Central memory CD8-positive, alpha-beta T cell (primary cell): ENCODE measurements around the gene KLHL29.
A peak's percentile ranks its signal among the peaks of the same experiment; 100 is the strongest.

Experiments used
- ATAC-seq: fragments of 150-1000 bp; cut with Tn5 transposase; replicated peaks from 2 replicates; pipeline ENCODE4 v1.10.0; 2022; ENCODE audit warnings: mild to moderate bottlenecking, moderate FRiP score, moderate number of reproducible peaks; ENCODE audit not compliant: poor library complexity, severe bottlenecking; ENCODE audit errors: extremely low read depth
- DNase-seq, 2 donors: peaks; one replicate each; pipeline ENCODE4 v3.0.0; 2021; ENCODE audit warnings: low spot score in 2 of 2
- H3K27ac Mint-ChIP-seq: one replicate; pipeline ENCODE4 v1.8.0; 2022; ENCODE audit warnings: low read depth, mild to moderate bottlenecking, moderate library complexity, mixed read lengths
- H3K27me3 Mint-ChIP-seq: one replicate; pipeline ENCODE4 v1.8.0; 2022; ENCODE audit warnings: mixed read lengths
- H3K36me3 Mint-ChIP-seq: one replicate; pipeline ENCODE4 v1.8.0; 2022; ENCODE audit warnings: mild to moderate bottlenecking, moderate library complexity, mixed read lengths; ENCODE audit not compliant: insufficient read depth
- H3K4me1 Mint-ChIP-seq: one replicate; pipeline ENCODE4 v1.8.0; 2022; ENCODE audit warnings: mixed read lengths
- H3K4me3 Mint-ChIP-seq: one replicate; pipeline ENCODE4 v1.8.0; 2022; ENCODE audit warnings: mild to moderate bottlenecking, moderate library complexity, mixed read lengths
- H3K9me3 Mint-ChIP-seq: one replicate; pipeline ENCODE4 v1.8.0; 2022; ENCODE audit warnings: mixed read lengths

The KLHL29 gene

DNA sequence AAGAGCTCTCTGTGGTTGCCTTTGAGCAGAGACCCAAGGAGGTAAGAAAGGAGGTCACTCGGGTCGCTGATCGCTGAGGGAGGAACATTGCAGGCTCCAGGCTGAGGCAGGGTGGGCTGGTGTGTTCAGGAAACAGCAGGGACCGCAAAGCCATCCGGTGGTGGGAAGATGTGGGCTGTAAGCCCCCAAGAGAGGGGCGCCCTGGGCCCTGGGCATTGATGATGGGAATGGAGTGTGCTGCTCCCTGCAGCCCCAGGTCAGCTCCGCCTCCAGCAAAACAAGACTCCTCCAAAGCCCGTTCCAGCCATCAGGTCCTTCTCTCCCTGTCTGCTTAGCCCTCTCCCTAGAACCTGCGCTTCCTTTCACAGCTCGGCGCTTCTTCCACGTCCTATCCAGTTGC lies 229.7 kb downstream of the KLHL29 start:
- H3K27ac Mint-ChIP-seq: no peak overlapping the region
- H3K36me3 Mint-ChIP-seq: no peaks in the 10 kb centered on the region
- H3K27me3 Mint-ChIP-seq: peaks cover 22% of the 10 kb centered on the region
- DNase-seq (no peak), ATAC-seq (no peak)
- H3K4me1 Mint-ChIP-seq: peaks cover 8% of the 10 kb centered on the region
- H3K9me3 Mint-ChIP-seq: no peaks in the 10 kb centered on the region
- H3K4me3 Mint-ChIP-seq: no peak overlapping the region

DNA sequence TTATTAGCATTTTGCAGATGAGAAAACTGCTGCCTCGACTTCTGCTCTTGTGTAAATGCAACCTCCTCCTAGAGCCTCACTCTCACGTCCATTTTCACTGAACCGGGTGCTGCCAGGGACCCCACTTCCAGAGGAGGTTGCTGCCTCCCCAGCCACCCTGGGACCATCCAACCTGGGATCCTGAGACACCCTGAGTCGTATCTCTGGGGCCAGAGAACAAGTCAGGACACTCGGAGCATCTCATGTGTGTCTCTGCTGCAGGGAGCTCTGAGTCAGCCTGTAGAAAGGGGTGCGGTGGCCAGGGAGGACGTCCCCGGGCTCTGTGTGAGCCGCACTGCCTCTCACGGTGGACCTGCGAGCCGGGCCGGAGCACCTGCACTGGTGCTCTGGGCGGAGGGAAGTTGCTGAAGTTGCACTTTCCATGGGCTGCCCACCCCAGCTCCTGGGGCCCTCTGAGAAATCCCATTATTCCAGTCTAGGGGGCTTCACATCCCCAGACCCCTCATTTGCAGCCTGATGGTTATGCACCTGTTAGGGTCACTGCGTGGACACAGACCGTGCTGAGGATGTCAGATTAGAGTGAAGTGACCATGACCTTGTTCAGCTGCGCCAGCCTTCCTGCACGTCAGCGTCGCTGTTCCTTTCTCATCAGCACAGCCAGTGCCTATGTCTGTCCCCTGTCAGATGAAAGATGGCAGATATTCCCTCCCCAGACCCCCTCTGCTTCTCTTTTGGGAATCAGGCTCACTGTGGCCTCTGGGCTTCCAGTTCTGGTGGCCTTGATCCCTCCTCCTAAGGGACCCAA lies 230.4 kb downstream of the KLHL29 start:
- H3K27me3 Mint-ChIP-seq: peaks cover 27% of the 10 kb centered on the region
- ATAC-seq (no peak), DNase-seq (no peak)
- no peak overlapping the region for H3K27ac Mint-ChIP-seq
- H3K36me3 Mint-ChIP-seq: no peaks in the 10 kb centered on the region
- no peaks in the 10 kb centered on the region for H3K9me3 Mint-ChIP-seq
- no peak overlapping the region for H3K4me3 Mint-ChIP-seq
- peaks cover 8% of the 10 kb centered on the region for H3K4me1 Mint-ChIP-seq

DNA sequence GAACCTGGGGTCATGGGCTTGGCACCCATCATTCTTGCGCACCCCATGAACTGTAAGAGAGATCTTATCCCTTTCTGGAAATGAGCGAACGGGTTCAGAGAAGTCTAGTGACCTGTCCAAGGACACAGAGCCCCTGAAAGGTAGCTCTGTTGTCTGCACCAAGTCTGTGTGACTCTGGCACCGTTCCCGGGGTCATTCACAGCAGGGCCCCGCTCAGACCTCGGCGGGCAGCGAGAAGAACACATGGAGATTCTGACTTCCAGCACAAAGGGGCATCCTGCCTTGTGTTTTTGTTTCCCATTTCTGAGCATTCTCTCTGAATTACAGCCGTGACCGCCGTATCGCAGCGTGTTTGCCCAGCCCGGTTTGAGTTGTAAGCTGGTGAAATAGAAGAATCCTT lies 231.7 kb downstream of the KLHL29 start:
- Mint-ChIP-seq H3K9me3 (no peaks in the 10 kb centered on the region), H3K4me1 (peaks cover 8% of the 10 kb centered on the region), H3K4me3 (no peak overlapping the region), H3K27me3 (peaks cover 18% of the 10 kb centered on the region), H3K36me3 (no peaks in the 10 kb centered on the region), H3K27ac (no peak overlapping the region)
- ATAC-seq: no peak
- DNase-seq: no peak

DNA sequence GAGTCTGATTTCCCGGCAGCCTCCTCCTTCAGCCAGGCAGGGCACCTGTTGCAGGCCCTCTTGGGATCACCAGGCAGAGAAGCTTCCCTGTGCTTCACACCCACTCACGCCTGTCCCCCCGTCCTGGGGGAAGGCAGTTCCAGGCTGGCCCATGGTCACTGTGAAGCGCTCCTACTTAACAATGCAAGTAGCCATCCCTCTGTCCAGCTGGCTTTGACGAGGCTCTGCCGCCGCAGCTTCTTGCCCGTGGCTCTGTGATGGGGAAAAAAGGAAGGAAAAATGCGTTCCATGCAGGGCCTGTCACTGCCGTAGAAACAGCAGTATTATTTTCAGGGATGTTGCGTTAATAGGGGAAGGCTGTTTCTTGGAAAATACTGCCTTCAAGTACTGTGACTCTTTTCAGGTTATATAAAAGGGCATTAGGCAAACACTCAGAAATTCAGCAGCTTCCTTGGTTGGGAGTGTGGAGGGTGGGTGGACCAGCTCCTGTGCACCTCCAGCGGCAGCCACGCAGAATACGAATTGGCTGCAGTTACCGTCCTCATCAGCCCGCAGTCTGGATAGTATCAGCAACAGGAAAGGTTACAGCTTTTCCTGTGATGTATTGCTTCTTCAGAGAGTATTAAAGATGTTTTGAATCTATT lies 232.3 kb downstream of the KLHL29 start:
- Mint-ChIP-seq H3K4me3 (no peak overlapping the region), H3K9me3 (no peaks in the 10 kb centered on the region), H3K36me3 (no peaks in the 10 kb centered on the region), H3K4me1 (peaks cover 8% of the 10 kb centered on the region), H3K27ac (peak overlapping the region; percentile 27), H3K27me3 (peaks cover 11% of the 10 kb centered on the region)
- DNase-seq: no peak
- ATAC-seq: no peak

DNA sequence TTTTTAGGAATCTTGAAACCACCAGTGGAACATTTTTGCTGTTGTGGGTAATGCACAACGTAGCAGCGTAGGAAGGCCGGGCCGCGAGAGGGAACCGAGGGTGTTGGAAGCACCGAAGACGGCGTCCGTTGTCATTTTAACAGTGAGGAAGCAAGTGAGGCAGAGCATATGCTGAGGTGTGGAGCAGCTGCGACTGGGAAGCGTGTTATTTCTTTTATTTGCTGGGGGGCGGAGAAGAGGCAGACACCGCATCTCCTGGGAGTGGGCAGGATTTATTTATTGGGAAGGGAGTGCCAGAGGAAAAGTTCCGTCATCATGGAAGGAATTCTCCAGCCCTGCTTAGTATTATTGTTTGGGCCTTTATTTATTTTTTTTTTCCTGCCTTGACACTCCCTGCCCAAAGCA lies 232.8 kb downstream of the KLHL29 start:
- Mint-ChIP-seq H3K4me1 (peaks cover 8% of the 10 kb centered on the region), H3K27me3 (peaks cover 11% of the 10 kb centered on the region), H3K4me3 (no peak overlapping the region), H3K9me3 (no peaks in the 10 kb centered on the region), H3K27ac (peak overlapping the region; percentile 27), H3K36me3 (no peaks in the 10 kb centered on the region)
- ATAC-seq (no peak), DNase-seq (no peak)

DNA sequence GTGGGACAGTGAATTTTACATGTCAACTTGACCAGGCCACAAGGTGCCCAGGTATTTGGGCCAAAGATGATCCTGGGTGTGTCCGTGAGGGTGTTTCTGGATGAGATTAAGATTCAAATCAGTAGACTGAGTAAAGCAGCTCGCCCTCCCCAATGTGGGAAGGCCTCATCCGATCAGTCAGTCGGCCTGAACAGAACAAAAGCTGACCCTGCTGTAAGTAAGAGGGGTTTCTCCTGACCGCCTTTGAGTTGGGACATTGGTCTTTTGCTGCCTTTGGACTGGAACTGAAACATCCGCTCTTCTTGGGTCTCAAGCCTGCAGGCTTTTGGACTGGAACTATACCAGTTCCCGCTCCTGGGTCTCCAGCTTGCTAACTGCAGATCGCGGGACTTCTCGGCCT lies 233.3 kb downstream of the KLHL29 start:
- ATAC-seq: no peak
- H3K9me3 Mint-ChIP-seq: no peaks in the 10 kb centered on the region
- DNase-seq: no peak
- H3K4me3 Mint-ChIP-seq: no peak overlapping the region
- H3K27ac Mint-ChIP-seq: no peak overlapping the region
- H3K36me3 Mint-ChIP-seq: no peaks in the 10 kb centered on the region
- H3K27me3 Mint-ChIP-seq: peaks cover 11% of the 10 kb centered on the region
- peaks cover 8% of the 10 kb centered on the region for H3K4me1 Mint-ChIP-seq

DNA sequence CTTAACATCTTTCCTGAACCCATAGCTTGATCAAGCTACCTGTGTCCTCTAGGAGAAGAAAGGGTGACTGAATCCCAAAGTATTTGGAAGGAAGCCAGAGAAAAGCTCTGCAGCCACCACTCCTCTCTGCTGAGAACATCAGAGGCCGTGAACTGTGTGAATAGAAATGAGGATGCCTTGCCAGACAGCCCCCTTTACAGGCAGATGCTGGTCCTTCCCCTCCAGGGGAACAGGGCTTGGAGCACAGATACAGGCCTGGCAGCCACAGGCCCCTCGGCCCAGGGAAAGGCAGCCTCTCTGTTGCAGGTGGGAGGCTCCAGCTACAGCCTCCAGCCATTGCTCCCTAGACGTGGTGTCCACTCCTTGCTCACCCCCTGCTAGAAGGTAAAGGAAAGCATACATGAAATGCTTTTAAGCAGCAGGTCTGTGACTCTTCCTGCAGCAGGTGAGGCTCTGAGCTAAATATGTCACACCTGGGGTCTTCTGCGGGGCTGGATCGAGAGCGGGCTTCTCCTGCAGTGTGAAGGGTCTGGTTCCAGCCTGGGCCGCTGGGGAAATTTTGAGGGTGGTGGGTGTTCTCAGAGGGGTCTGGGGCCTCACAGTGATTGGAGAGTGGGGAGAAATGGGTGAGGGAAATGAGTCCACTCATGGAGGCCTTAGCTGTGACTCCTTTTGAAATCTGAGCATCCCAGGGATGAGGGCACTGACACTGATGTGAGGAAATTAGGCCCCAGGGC lies 234.0 kb downstream of the KLHL29 start:
- DNase-seq: no peak
- Mint-ChIP-seq H3K36me3 (no peaks in the 10 kb centered on the region), H3K27me3 (peaks cover 11% of the 10 kb centered on the region), H3K9me3 (peaks cover 6% of the 10 kb centered on the region), H3K4me1 (peaks cover 8% of the 10 kb centered on the region), H3K4me3 (no peak overlapping the region), H3K27ac (no peak overlapping the region)
- no peak for ATAC-seq

DNA sequence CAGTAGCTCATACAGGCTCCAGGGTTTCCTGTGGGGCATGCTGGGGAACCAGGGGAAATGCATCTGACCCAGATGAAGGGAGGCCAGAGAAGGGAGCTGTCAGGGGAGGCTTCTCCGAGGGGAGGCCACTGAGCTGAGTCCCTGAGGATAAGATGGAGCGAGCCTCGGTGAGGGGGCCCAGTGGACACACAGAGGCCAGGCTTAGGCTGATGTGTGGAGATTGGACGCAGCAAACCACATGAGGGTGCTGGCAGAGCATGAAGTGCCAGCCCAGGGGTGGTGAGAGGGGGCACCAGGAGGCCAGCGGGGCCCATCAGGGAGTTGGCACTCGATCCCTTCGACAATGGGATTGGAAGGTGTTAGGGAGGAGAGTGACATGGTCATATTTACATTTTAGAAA lies 235.0 kb downstream of the KLHL29 start:
- Mint-ChIP-seq H3K4me3 (no peak overlapping the region), H3K27ac (no peak overlapping the region), H3K27me3 (peaks cover 11% of the 10 kb centered on the region), H3K9me3 (peaks cover 12% of the 10 kb centered on the region), H3K4me1 (no peaks in the 10 kb centered on the region), H3K36me3 (no peaks in the 10 kb centered on the region)
- ATAC-seq: no peak
- DNase-seq: no peak

DNA sequence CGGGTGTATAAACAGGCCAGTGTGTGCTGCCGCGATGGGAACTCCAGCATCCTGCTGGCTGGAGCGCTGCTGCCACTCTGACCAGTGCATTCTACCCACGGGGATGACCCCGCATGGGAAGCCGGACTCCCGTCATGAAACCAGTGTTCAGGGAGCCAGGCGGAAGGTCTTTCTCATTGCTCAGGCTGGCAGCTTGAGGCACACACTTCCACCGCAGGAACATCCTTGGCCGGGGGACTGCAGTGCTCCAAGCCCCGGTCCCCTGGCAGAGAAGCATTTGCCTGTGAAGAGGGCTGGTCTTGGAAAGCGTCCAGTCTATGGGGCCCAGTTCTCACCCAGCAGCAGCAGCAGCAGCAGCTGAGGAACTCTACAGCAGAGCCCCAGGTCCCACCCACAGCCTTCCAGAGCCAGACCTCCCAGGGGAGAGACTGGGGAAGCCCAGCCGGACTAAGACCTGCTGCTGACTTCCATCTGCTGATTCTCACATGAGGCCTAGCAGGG lies 235.9 kb downstream of the KLHL29 start:
- H3K27ac Mint-ChIP-seq: no peak overlapping the region
- H3K4me1 Mint-ChIP-seq: no peaks in the 10 kb centered on the region
- ATAC-seq (no peak), DNase-seq (no peak)
- H3K9me3 Mint-ChIP-seq: peaks cover 12% of the 10 kb centered on the region
- peaks cover 11% of the 10 kb centered on the region for H3K27me3 Mint-ChIP-seq
- no peak overlapping the region for H3K4me3 Mint-ChIP-seq
- H3K36me3 Mint-ChIP-seq: no peaks in the 10 kb centered on the region

DNA sequence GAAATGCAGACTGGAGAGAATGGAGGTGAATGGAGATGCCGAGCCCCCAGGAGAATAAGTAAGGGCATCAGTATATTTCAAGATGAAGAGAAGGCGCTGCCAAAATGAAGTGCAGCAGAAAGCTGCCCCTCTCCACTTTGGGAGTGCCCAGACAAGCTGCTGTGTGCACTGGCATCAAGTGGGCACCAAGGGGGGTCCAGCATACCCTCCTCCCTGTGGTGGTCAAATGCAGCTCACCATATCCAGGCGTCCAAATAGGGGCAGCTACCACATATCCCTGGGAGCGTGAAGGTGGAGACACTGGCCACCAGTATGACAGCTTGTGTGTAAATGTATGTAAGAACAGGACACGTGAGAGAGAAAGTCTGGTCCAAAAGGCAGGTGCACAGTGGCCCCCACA lies 236.6 kb downstream of the KLHL29 start:
- ATAC-seq (no peak), DNase-seq (no peak)
- Mint-ChIP-seq H3K4me1 (no peaks in the 10 kb centered on the region), H3K27ac (no peak overlapping the region), H3K9me3 (peaks cover 12% of the 10 kb centered on the region), H3K27me3 (peaks cover 11% of the 10 kb centered on the region), H3K4me3 (no peak overlapping the region), H3K36me3 (no peaks in the 10 kb centered on the region)

DNA sequence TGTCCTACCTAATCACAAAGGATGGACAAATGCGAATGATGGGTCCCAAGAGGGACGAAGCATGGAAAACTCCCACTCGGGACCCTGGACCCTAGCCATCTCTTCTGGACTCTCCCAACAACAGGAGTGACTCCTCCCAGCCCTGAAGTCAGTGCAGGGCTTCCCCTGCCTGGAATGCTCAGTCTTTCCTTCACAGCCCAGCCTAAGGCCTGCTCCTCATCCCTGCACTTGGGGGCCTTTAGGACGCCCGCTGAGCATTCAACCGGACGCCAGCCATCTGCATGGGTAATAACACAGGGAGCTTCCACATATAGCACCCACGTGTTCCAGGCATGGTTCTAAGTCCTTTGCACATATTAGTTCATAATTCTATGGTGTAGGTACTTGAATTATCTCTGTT lies 237.5 kb downstream of the KLHL29 start:
- Mint-ChIP-seq H3K27ac (no peak overlapping the region), H3K4me3 (no peak overlapping the region), H3K4me1 (no peaks in the 10 kb centered on the region), H3K9me3 (peaks cover 12% of the 10 kb centered on the region), H3K36me3 (peaks cover under 1% of the 10 kb centered on the region), H3K27me3 (peaks cover 11% of the 10 kb centered on the region)
- ATAC-seq (no peak), DNase-seq (no peak)

DNA sequence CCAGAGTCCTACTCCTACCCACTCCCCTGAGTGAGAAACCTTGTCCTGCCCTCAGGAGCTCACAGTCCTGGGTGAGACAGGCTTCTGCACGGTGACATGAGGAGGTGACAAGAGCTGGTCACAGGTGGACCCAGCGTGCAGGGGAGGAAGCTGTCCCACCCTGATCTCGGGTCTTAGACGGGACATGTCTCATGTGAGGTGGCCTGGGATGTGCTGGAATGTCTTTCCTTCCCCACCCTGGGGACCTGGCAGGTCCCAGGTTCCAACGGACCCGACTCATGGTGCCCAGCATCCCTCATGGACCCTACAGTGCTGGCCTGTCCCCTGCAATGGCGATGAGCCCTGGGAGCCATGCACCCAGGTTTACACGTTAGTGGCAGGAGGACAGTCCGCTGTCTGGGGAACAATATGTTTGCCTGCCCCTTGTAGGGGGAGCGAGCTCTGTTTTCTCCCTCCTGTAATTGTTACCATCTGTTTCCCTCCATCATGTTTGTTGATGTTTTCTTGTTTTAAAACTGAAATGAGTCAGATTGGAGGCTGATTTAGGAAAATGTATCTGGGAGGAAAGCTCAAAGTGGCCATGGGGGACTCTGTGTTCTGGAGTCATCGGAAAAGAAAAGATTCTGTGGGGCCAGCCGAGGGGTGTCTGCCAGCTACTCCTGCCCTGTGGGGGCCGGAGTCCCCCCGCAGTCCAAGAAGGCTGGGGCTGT lies 238.1 kb downstream of the KLHL29 start:
- Mint-ChIP-seq H3K36me3 (peaks cover 1% of the 10 kb centered on the region), H3K4me3 (no peak overlapping the region), H3K27me3 (peaks cover 11% of the 10 kb centered on the region), H3K4me1 (no peaks in the 10 kb centered on the region), H3K27ac (no peak overlapping the region), H3K9me3 (peaks cover 12% of the 10 kb centered on the region)
- no peak for DNase-seq
- no peak for ATAC-seq
